SW480 (cell line): ENCODE data around the gene IMMP2L.
"Not testable (repeated sequence)": the region's sequence is repeated elsewhere in the genome, so short reads cannot be mapped to it uniquely, and the experiment has no call there.

Experiments
- DNase-seq: peaks from one replicate; pipeline ENCODE4 v3.0.0-alpha.2; 2016; ENCODE audit warnings: low spot score

IMMP2L gene

DNA sequence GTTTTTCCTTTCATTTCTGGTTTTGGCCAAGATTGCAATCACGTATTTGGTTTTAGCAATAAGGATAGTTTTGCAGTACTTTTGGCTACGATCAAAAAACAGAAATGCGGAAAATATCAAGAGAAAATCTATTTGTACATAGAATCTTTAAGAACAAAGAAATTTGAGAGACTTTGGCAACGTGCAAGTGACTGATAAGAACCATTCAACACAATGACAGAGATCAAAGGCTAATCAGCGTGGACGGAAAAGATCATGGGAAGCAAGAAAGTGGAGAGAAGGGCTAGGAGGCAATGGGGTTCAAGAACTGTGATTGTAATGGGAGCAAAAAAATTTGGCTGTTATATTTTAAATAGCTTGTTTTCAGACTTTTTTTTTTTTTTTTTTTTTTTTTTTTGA, 487.5 kb downstream of the IMMP2L start:
- DNase-seq: no peak

- peak; percentile 16 for DNase-seq
Measured at GRCh38 chr7:111074071-111074747, 488.1 kb downstream of the IMMP2L start.

GRCh38 chr7:111072658-111073057, 489.6 kb downstream of the IMMP2L start:
- DNase-seq: not testable (repeated sequence)

- DNase-seq: no peak
Measured at GRCh38 chr7:111071556-111071955, 490.7 kb downstream of the IMMP2L start.

- DNase-seq: no peak
Measured at GRCh38 chr7:111068618-111069017, 493.7 kb downstream of the IMMP2L start.

DNA sequence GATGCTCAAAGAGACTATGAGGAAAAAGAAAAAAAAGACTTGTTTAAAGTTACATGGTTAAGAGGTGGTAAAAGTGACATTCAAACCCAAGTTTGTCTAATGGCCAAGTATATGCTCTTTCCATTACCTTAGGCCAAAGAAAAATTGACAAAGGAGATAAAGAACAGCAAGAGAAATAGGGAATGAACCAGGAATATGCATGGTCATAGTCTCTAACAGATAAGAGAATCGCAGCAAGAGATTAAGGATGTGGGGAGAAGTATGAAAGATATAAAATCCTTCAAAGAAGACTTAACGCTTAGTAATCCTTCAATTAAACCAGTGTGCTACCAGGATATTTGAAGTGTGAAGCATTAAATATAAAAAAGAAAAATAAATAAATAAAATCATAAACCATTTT, 494.6 kb downstream of the IMMP2L start:
- DNase-seq: no peak

DNA sequence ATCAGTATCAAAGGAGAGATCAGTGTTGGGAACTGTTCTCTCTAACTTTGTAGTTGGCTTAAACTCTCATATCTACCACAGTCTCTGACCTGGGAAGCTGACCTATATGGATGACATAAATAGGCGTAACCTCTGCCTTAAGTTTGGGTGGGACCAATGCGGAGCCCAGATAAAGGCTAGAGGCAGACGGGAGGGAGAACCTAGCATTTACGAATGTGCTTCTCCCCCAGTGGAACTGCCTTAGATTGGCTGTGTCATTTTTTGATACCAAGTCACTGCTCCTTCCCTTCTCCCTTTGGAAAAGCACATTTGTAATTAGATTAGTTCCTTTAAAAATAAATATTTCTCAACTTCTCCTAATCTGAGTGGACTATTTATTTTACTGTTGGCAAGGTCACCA, 495.0 kb downstream of the IMMP2L start:
- DNase-seq: no peak

DNA sequence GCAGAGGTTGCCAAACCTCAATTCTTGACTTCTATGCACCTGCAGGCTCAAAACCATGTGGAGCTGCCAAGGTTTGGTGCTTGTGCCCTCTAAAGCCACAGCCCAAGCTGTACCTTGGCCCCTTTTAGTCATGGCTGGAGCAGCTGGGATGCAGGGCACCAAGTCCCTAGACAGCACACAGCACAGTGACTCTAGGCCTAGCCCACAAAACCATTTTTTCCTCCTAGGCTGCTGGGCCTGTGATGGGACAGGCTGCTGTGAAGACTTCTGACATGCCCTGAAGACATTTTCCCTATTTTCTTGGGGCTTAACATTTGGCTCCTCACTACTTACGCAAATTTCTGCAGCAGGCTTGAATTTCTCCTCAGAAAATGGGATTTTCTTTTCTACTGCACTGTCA, 499.1 kb downstream of the IMMP2L start:
- no peak for DNase-seq

DNA sequence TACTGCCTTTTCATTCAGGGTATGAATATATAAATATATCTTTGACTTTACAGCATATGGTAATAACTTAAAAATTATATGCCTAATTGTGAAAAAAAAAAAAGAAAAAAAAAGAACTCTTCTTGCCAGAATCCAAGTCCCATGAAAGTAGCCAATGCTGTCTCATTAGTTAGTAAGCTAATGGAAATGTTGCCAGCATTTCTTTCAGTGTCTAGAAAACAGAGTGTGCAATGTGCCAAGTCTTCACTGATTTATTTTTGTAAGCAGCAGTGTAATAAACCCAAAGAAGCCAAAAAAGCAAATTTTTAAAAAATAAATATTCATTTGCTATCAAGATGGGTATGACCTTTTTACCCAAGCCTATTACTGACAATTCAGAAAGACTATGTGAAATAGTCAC, 502.5 kb downstream of the IMMP2L start:
- no peak for DNase-seq

GRCh38 chr7:111057066-111057465, 505.2 kb downstream of the IMMP2L start:
- no peak for DNase-seq

- no peak for DNase-seq
Measured at GRCh38 chr7:111056371-111056770, 505.9 kb downstream of the IMMP2L start.

GRCh38 chr7:111053035-111053434, 509.3 kb downstream of the IMMP2L start:
- no peak for DNase-seq

DNA sequence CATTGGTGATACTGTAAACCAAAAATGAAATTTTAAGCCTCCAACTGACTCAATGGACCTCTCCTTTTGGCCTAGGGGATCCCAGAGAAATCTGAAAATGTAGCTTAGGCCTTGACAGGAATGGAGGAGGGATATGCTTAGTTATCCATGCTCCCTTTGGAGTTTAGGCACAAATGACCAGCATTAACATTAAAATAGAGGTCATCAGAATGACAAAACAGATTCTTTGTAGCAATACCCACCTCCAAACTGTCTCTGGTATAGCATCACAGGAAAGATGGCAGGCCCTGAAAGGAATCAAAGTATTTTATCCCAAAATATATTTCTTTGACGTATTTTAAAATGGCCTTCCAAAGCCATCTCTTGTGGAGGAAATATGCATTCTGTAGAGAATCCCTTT, 510.5 kb downstream of the IMMP2L start:
- no peak for DNase-seq

GRCh38 chr7:111050875-111051416, 511.3 kb downstream of the IMMP2L start:
- DNase-seq: no peak

DNA sequence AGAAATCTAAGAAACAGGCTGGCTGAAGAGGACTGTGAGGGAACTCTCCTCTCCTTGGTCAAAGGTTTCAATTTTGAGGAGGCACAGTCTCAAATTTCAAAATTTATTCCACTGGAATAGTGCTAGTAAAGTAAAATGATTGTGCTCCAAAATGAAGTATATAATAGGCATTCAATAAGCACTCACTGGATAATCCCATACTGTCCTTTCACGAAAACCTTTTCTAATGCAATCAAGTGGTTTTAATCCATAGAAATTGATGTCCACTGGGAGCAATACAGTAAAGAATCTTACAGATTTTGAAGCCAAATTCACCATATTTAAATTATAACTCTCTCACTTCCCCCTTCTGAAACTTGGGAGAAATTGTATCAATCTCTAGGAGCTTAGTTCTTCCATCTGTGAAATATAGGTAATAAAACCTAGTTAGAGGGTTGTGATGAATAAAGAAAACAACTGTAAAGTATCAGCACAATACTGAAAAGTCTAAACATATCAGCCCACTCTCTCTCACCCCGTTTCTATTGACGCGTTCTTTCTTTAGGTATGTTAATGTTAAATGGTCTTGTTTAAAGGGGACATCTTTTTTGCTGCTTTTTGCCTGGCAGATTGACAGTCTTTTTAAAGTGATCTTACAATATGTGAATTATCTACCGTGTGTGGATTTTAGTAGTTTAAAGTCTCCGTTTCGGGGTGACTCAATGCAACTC, 512.2 kb downstream of the IMMP2L start:
- DNase-seq: no peak

DNA sequence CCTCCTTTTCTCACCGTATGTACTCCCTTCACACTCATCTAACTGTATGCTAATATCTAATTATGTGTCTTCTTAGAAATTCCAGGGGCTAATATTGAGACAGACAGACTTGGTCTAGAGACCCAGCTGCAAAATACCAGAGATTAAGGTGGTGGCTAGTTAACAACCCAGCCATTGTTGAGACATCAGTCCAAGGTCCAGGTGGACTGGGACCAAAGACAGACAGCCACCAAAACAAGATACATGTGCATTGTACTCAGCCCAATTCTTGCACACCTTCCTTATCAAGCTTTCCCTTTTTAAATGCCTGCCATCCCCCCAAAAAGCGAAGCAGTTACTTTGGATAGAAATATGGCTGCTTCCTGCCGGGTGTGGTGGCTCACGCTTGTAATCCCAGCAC, 514.7 kb downstream of the IMMP2L start:
- no peak for DNase-seq

DNA sequence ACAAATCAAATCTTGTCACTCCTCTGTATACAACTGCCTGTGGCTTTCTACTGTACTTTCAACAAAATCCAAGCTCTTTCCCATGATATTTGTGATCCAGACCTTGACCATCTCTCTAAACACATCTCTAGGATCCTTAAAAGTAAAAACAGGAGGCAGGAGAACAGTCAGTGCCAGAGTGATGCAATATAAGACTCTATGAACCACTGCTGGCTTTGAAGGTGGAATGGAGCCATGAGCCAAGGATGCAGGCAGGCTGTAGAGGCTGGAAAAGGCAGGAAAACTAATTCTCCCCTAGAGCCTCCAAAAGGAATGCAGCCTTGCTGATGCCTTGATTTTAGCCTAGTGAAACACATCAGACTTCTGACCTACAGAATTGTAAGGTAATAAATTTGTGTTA, 516.8 kb downstream of the IMMP2L start:
- no peak for DNase-seq

DNA sequence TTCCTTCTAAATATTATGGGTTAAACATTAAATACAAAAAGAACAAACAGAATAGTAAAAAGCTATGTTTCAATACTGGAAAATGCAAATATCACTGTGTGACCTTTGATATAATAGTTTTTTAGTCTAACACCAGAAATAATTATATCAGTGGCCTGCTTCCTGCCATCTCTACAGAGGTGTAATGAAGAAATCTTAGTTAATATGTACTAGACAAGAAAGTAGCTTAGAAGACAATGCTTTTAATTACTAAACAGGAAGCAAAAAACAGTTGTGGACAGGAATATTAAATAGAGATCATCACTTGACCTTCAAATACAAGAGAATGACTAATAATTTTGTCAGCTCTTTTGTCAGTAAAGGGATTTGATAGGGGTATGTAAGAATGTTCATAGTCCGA, 518.7 kb downstream of the IMMP2L start:
- no peak for DNase-seq

DNA sequence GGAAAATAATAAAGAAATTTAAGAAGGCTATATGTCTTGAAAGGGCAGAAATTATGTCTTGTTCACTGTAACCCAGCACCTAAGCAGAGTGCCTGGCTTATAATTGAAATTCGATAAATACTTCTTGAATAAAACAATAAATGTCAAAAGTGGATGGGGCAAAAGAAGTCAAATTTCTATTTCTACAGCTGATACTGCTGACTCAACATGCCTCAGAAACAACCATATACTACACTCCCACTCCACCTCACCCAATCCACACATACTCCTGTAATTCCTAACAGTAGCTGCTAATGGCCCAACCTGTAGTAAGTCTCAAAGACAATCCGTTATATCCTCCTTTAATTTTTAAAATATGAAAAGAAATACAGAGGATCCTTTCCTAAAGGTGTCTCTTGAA, 519.5 kb downstream of the IMMP2L start:
- DNase-seq: no peak

- no peak for DNase-seq
Measured at GRCh38 chr7:111041577-111041976, 520.7 kb downstream of the IMMP2L start.

GRCh38 chr7:111038185-111038584, 524.1 kb downstream of the IMMP2L start:
- no peak for DNase-seq

DNA sequence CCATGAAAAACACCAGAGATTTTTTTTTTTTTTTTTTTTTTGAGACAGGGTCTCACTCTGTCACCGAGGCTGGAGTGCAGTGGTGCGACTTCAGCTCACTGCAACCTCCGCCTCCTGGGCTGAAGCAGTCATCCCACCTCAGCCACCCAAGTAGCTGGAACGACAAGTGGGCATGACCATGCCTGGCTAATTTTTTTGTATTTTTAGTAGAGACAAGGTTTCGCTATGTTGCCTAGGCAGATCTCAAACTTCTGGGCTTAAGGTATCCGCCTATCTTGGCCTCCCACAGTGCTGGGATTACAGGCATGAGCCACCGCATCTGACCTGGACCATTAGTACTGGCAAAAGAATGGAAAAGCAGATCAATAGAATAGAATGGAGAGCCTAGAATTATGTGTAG, 530.4 kb downstream of the IMMP2L start:
- DNase-seq: no peak

DNA sequence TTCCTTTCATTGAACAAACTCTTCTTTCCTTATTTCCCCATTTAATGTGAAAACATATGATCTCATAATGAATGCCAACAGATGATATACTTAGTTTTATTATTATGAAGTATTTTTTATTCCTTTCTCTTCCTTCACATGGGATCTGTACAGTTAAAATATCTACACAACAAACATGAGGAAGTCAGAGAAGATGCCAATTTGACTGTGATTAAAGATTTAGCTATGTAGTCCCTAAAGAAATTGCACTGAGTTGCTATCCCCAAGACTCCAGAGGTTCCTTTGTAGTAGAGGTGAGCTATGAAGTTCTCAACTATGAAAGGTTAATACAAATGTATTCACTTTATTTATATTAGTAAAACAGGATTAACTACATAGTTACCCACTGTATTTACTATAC, 532.0 kb downstream of the IMMP2L start:
- no peak for DNase-seq
